ENCODE data around the gene PTPRCAP.

DNA sequence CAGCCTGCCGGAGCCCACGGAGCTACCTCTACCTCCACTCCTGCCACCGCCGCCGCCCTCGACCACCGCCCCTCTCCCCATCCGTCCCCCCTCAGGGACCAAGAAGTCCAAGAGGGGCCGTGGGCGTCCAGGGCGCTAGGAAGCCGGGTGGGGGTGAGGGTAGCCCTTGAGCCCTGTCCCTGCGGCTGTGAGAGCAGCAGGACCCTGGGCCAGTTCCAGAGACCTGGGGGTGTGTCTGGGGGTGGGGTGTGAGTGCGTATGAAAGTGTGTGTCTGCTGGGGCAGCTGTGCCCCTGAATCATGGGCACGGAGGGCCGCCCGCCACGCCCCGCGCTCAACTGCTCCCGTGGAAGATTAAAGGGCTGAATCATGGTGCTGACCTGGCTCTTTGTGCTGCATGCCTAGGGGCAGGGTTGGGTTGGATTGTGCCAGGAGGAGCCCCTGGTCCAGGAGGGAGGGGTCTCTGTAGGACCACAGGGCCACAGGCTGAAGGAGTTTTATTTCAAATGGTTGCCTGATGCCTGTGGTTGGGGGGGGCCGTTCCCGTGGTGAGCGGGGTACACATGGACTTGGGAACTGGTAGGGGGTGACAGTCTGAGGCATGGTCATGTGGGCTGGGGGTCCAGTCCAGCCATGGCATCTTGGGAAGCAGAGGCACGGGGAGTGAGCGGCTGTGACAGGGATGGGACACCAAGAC lies 2.3 kb downstream of the PTPRCAP start:
- no peak for TF ChIP-seq ZNF445 (CRISPR knock-in tag; IDR thresholded peaks at IDR 0.05; ENCODE audit: low read depth)
- no peak for TF ChIP-seq SPI1 (IDR thresholded peaks at IDR 0.05; ENCODE audit: borderline replicate concordance, low read depth, low read length)
- no peak for TF ChIP-seq ZNF175 (CRISPR knock-in tag; IDR thresholded peaks at IDR 0.05; ENCODE audit: low read depth)
- TF ChIP-seq CBX3 (IDR thresholded peaks at IDR 0.05; ENCODE audit: borderline replicate concordance in 1 of 2, low read length in 2 of 2): no peak
- no peak for TF ChIP-seq RAD21 (CRISPR knock-in tag; conservative IDR thresholded peaks at IDR 0.05 in 1 of 2, IDR thresholded peaks at IDR 0.05 in 1 of 2)
- TF ChIP-seq POLR2AphosphoS5 (IDR thresholded peaks at IDR 0.05; ENCODE audit: control insufficient read depth, insufficient read depth, low read depth, low read length): no peak
- no peak for TF ChIP-seq ARID2 (IDR thresholded peaks at IDR 0.05)
- no peak for TF ChIP-seq NR2C1 (IDR thresholded peaks at IDR 0.05)
- no peak for TF ChIP-seq NR2C1 (tag; IDR thresholded peaks at IDR 0.05)
